BLaER1 treated with 17β-estradiol and CSF1 and Interleukin-3, amounts not matched to agents 10 nM and 100 nM (cell line): ENCODE results near the gene ALAS2.
A peak's percentile ranks its signal among the peaks of the same experiment; 100 is the strongest.
"Not testable (repeated sequence)": the region's sequence is repeated elsewhere in the genome, so short reads cannot be mapped to it uniquely, and the experiment has no call there.

Experiments
- H3K27ac ChIP-seq, 11 experiments: shearing (Covaris generic); formaldehyde crosslinking; 2 replicates each; pipeline ENCODE4 v1.8.1; 2022
- H3K27me3 ChIP-seq, 11 experiments: shearing (Covaris generic); formaldehyde crosslinking; 2 replicates each; pipeline ENCODE4 v1.8.1; 2022
- H3K36me3 ChIP-seq, 11 experiments: shearing (Covaris generic); formaldehyde crosslinking; 2 replicates each; pipeline ENCODE4 v1.8.1; 2022
- H3K4me1 ChIP-seq, 10 experiments: shearing (Covaris generic); formaldehyde crosslinking; 2 replicates each; pipeline ENCODE4 v1.8.1; 2022
- H3K4me2 ChIP-seq, 11 experiments: shearing (Covaris generic); formaldehyde crosslinking; 2 replicates each; pipeline ENCODE4 v1.8.1; 2022
- H3K4me3 ChIP-seq, 10 experiments: shearing (Covaris generic); formaldehyde crosslinking; 2 replicates each; pipeline ENCODE4 v1.8.1; 2022
- H3K9ac ChIP-seq, 11 experiments: shearing (Covaris generic); formaldehyde crosslinking; 2 replicates each; pipeline ENCODE4 v1.8.1; 2022
- H3K9me3 ChIP-seq, 11 experiments: shearing (Covaris generic); formaldehyde crosslinking; replicated peaks in 1 of 11; 2 replicates each; pipeline ENCODE4 v1.8.1; 2022
- H4K20me1 ChIP-seq, 11 experiments: shearing (Covaris generic); formaldehyde crosslinking; 2 replicates each; pipeline ENCODE4 v1.8.1; 2022
- Cebpa-rat ChIP-seq, 11 experiments: shearing (Covaris generic); IDR thresholded peaks; 2 replicates each; pipeline ENCODE4 v1.8.1; 2022

ALAS2 gene, protein sequence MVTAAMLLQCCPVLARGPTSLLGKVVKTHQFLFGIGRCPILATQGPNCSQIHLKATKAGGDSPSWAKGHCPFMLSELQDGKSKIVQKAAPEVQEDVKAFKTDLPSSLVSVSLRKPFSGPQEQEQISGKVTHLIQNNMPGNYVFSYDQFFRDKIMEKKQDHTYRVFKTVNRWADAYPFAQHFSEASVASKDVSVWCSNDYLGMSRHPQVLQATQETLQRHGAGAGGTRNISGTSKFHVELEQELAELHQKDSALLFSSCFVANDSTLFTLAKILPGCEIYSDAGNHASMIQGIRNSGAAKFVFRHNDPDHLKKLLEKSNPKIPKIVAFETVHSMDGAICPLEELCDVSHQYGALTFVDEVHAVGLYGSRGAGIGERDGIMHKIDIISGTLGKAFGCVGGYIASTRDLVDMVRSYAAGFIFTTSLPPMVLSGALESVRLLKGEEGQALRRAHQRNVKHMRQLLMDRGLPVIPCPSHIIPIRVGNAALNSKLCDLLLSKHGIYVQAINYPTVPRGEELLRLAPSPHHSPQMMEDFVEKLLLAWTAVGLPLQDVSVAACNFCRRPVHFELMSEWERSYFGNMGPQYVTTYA

DNA sequence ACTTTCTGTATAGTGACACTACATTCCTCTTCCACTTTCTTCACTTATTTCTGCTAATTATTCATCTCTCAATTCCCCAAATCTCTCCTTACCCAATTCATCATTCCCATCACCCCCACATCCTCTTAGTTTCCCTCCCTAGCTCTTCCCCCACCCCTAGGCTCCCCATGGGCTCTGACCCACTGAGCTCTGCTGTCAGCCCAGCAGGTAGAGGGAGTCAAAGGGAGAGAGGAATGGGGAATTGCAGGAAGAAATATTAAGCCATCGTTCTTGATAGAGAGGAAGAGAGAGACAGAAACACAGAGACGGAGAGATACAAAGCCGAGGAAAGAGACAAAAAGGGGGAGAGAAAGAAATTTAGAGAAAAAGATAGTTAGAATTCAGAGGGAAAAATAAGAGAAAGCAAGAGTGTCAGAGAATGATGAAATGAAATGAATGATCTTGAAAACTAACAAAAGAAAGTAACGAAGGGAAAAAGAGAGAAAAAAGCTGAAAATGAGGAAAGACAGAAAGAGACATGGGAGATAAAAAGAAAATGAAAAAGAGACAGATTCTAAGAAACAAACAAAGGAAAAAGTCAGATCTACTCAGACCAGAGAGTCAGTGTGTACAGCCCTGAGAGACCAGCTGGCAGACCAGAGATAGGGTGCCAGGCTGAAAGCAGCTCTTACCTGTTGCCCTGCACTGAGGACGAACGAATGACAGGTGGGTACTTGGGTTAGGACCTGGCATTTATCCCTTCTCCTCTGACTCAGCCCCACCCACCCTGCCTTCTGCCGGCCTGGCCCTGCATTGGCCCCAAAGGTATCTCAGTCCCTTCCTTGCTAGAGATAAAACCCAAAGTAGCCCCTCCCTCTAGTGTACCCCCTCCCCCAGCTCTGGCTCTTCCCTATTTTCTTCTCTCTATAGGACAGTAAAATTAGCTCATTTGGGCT is at the start of gene ALAS2:
TSS of gene ALAS2 (minus strand) at position 707 of the 935 bp plus-strand sequence. CDS start 4,977 bp downstream, outside the sequence.
- Histone ChIP-seq H3K9me3 (peaks cover 0 to 9% (median 9%) of the 10 kb centered on the region in 11 experiments; a peak in 13 of 22 replicates), H4K20me1 (no peaks in the 10 kb centered on the region), H3K9ac (no peak within 1 kb of the TSS), H3K4me1 (no peaks in the 10 kb centered on the region), H3K4me2 (no peak within 1 kb of the TSS), H3K27me3 (peaks cover 73 to 94% (median 84%) of the 10 kb centered on the region in 11 experiments), H3K4me3 (no peak within 1 kb of the TSS), H3K36me3 (no peaks in the 10 kb centered on the region), H3K27ac (no peak within 1 kb of the TSS)
- TF ChIP-seq Cebpa-rat (IDR thresholded peaks at IDR 0.05), result no peak

DNA sequence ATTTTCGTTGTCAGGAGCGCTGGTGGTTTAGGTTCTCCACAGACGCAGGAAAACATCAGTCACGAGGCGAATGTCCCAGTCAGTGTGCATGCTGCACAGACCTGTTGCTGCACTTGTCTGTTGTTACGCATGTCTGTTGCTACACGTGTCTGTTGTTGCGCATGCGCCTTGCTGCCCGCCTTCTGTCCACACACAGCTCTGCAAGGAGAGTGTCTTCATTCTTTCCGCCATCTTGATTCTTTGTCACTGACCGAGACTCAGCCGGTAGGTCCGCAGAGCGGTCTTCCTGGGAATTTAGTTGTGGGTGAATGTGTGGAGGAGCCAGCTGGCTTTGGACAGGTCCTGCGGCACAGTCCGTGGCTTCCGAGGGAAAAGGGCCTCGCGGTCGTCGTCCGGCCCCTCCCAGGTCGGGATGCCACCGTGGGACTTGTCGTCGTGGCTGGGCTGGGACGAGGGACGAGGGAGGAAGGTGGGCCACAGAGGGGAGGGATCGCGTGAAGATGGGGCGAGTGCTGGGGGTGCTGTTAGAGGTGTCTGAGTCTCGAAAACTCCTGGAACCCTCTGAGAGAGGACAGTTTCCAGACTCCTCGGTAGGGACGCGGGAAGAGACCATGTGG is 44.2 kb upstream of the ALAS2 start, which contains the start of gene PAGE2B:
TSS of gene PAGE2B (plus strand) at position 180 of the 617 bp plus-strand sequence. CDS start 1,012 bp downstream, outside the sequence.
- Histone ChIP-seq H3K4me3 (no peak within 1 kb of the TSS), H3K4me2 (no peak within 1 kb of the TSS), H3K4me1 (no peaks in the 10 kb centered on the region), H3K9ac (no peak within 1 kb of the TSS), H3K9me3 (peaks cover 0 to 24% (median 7%) of the 10 kb centered on the region in 11 experiments; a peak in 11 of 22 replicates), H3K27me3 (peaks cover 29 to 58% (median 51%) of the 10 kb centered on the region in 11 experiments), H4K20me1 (no peaks in the 10 kb centered on the region), H3K27ac (no peak within 1 kb of the TSS), H3K36me3 (no peaks in the 10 kb centered on the region)
- TF ChIP-seq Cebpa-rat (IDR thresholded peaks at IDR 0.05), result no peak

DNA sequence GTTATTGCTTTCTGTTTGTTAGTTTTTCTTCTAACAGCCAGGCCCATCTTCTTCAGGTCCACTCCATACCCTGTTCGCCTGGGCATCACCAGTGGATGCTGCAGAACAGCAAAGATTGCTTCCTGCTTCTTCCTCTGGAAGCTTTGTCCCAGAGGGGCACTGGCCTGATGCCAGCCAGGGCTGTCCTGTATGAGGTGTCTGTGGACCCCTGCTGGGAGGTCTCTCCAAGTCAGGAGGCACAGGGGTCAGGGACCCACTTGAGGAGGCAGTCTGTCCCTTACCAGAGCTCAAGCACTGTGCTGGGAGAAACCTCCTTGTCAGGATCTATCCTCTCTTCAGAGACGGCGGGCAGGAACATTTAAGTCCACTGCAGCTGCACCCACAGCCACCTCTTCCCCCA is 41.5 kb upstream of the ALAS2 start:
- Histone ChIP-seq H4K20me1 (no peaks in the 10 kb centered on the region), H3K27me3 (peaks cover 27 to 70% (median 57%) of the 10 kb centered on the region in 11 experiments), H3K9ac (no peak overlapping the region), H3K9me3 (peaks cover 0 to 24% (median 7%) of the 10 kb centered on the region in 11 experiments; a peak in 12 of 22 replicates), H3K4me2 (no peak overlapping the region), H3K36me3 (no peaks in the 10 kb centered on the region), H3K4me3 (no peak overlapping the region), H3K4me1 (no peaks in the 10 kb centered on the region), H3K27ac (no peak overlapping the region)
- TF ChIP-seq Cebpa-rat (IDR thresholded peaks at IDR 0.05), result no peak

DNA sequence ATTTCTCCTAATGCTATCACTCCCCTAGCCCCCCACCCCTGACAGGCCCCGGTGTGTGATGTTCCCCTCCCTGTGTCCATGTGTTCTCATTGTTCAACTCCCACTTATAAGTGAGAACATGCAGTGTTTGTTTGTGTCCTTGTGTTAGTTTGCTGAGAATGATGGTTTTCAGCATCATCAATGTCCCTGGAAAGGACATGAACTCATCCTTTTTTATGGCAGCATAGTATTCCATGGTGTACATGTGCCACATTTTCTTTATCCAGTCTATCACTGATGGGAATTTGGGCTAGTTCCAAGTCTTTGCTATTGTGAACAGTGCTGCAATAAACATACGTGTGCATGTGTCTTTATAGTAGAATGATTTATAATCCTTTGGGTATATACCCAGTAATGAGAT is 36.4 kb upstream of the ALAS2 start:
- H3K9ac ChIP-seq, H3K4me3 ChIP-seq, H3K27ac ChIP-seq, H3K4me2 ChIP-seq, H3K36me3 ChIP-seq, H4K20me1 ChIP-seq, H3K4me1 ChIP-seq: not testable (repeated sequence)
- H3K27me3 ChIP-seq, result peaks cover 26 to 83% (median 71%) of the 10 kb centered on the region in 11 experiments
- H3K9me3 ChIP-seq, result peaks cover 0 to 38% (median 6%) of the 10 kb centered on the region in 11 experiments; a peak in 12 of 22 replicates

DNA sequence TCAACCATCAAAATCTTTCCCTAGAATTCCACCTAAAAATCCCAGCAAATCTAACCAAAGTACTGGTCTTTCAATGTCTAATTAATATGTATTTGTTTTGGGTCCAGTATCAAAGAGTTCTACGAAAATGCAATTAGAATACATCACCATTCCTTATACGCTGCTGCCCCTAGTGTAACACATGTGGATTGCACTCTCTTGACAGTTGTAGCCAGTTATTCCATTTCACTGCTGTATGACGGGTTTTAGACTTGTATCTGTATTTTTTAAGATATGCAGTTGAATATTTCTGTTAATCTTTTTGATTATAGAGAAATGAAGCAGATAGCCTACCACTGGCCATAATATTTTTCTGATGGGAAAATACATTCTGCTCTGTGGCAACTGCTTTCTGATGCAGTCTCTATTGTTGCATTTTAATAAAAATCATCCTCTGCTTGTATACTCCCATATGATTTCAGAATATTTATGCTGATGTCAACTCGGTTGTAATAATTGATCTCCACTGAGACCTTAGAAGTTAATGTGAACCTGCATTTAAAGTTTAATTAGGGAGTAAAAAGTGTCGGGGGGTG is 27.0 kb upstream of the ALAS2 start:
- Histone ChIP-seq H4K20me1 (no peaks in the 10 kb centered on the region; a peak in 1 of 22 replicates), H3K36me3 (no peaks in the 10 kb centered on the region), H3K9me3 (peaks cover 0 to 7% (median 5%) of the 10 kb centered on the region in 11 experiments; a peak in 14 of 22 replicates), H3K4me1 (peaks cover 8 to 10% (median 9%) of the 10 kb centered on the region in 10 experiments; a peak in 15 of 20 replicates), H3K27ac (no peak overlapping the region; a peak in 2 of 22 replicates), H3K4me2 (peak overlapping the region in 10 of 11 experiments; percentile 8 to 55 (median 31); a peak in 13 of 22 replicates), H3K4me3 (no peak overlapping the region), H3K9ac (no peak overlapping the region), H3K27me3 (peaks cover 53 to 88% (median 76%) of the 10 kb centered on the region in 11 experiments)
- TF ChIP-seq Cebpa-rat (IDR thresholded peaks at IDR 0.05), result no peak

DNA sequence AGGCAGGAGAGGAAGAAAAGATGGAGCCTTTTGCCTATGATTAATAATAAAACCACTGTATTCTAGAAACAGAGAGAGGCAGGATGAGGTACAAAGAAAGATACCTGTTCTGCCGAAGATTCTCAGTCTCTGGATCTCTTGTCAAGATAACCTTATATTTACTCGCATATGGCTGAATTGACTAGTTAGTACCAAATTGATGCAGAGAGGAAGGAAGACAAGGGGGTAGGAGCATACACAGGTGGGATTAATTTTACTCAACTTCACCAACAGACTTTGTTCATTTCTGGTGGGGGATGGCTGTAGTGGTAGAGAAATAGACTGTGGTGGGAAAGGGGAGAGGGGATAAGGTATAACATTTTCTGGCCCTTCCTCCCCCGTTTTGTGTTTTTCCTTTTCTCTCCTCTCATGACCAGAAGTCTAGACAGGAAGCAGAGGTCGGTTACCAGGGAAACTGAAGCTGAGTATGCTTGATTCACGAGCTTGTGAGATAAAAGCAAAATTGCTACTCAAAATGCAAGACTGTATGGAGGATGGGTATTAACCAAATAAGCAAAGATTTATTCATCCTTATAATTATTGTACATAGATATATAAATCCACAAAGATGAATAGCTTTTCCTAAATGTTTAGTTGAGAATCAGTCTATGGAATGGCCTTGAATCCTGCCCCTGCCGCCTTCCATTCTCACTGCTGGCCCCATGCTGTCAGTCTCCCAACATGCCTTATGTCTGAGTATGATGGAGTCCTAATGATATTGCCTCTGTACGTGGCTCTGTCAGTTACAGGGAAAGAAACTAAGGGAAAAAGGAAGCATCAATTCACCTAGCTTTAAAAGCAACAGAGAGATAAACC is 26.3 kb upstream of the ALAS2 start:
- Histone ChIP-seq H3K36me3 (no peaks in the 10 kb centered on the region), H3K9me3 (peaks cover 4 to 14% (median 13%) of the 10 kb centered on the region in 11 experiments; a peak in 19 of 22 replicates), H3K4me1 (peaks cover 8 to 10% (median 9%) of the 10 kb centered on the region in 10 experiments; a peak in 15 of 20 replicates), H3K27ac (peak overlapping the region in 2 of 11 experiments; percentile 14 to 29; a peak in 2 of 22 replicates), H4K20me1 (no peaks in the 10 kb centered on the region; a peak in 1 of 22 replicates), H3K9ac (no peak overlapping the region), H3K27me3 (peaks cover 46 to 81% (median 69%) of the 10 kb centered on the region in 11 experiments), H3K4me3 (no peak overlapping the region), H3K4me2 (peak overlapping the region; percentile 6 to 55 (median 26); a peak in 16 of 22 replicates)
- no peak for TF ChIP-seq Cebpa-rat (IDR thresholded peaks at IDR 0.05)

DNA sequence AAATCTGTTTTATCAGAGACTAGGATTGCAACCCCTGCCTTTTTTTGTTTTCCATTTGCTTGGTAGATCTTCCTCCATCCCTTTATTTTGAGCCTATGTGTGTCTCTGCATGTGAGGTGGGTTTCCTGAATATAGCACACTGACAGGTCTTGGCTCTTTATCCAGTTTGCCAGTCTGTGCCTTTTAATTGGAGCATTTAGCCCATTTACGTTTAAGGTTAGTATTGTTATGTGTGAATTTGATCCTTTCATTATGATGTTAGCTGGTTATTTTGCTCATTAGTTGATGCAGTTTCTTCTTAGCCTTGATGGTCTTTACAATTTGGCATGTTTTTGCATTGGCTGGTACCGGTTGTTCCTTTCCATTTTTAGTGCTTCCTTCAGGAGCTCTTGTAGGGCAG is 19.8 kb upstream of the ALAS2 start:
- not testable (repeated sequence) for H3K4me3 ChIP-seq, H3K4me1 ChIP-seq, H3K9ac ChIP-seq, H3K27ac ChIP-seq, H3K4me2 ChIP-seq, H4K20me1 ChIP-seq, H3K36me3 ChIP-seq
- Histone ChIP-seq H3K27me3 (peaks cover 4 to 24% (median 17%) of the 10 kb centered on the region in 11 experiments; a peak in 17 of 22 replicates), H3K9me3 (peaks cover 14 to 35% (median 25%) of the 10 kb centered on the region in 11 experiments; a peak in 20 of 22 replicates)
